A673 (cell line): ENCODE data around the gene TTC28. TPM values are rescaled to one million over a fixed set of nuclear protein-coding genes. Genes with fewer than 3 reads are reported as not detected.

Experiments used
- BruUV-seq: library from RNA; stranded (reverse); fragments of 400-500 nt; replicated peaks from 2 replicates; lab custom pipeline; 2021; lab: Mats Ljungman, UMichigan
- CTCF ChIA-PET: fragments of 300-600 bp; sonication (Branson Sonifier 250); formaldehyde crosslinking; loops from one replicate; lab custom pipeline; 2022; ENCODE audit warnings: antibody characterized with exemption; lab: Charles Lee
- POLR2A ChIA-PET: fragments of 300-600 bp; sonication (Branson Sonifier 250); formaldehyde crosslinking; loops from one replicate; lab custom pipeline; 2022; ENCODE audit warnings: antibody characterized with exemption; ENCODE audit not compliant: low non-redundant PET; lab: Charles Lee
- DNase-seq: peaks from one replicate; pipeline ENCODE4 v3.0.0-alpha.2; 2015; ENCODE audit warnings: low spot score
- H3K27ac ChIP-seq: fragments of 200-600 bp; sonication (generic); 2 replicates; pipeline ENCODE4 v1.5.1; 2016; ENCODE audit warnings: mixed run types, low read depth, mild to moderate bottlenecking, mixed read lengths, antibody characterized with exemption, low read length; ENCODE audit not compliant: poor library complexity, severe bottlenecking
- H3K27me3 ChIP-seq: fragments of 200-600 bp; sonication (generic); replicated peaks from 2 replicates; pipeline ENCODE4 v1.6.1; 2017; ENCODE audit warnings: mixed run types, low read depth, mild to moderate bottlenecking, mixed read lengths, antibody characterized with exemption, low read length; ENCODE audit not compliant: insufficient read depth, poor library complexity
- H3K36me3 ChIP-seq: fragments of 200-600 bp; sonication (generic); 2 replicates; pipeline ENCODE4 v1.6.1; 2016; ENCODE audit warnings: mixed run types, mild to moderate bottlenecking, mixed read lengths, antibody characterized with exemption, low read length; ENCODE audit not compliant: insufficient read depth, poor library complexity, severe bottlenecking
- H3K4me1 ChIP-seq: fragments of 200-600 bp; sonication (generic); 2 replicates; pipeline ENCODE4 v1.6.1; 2017; ENCODE audit warnings: mixed run types, mild to moderate bottlenecking, mixed read lengths, antibody characterized with exemption, low read length; ENCODE audit not compliant: insufficient read depth, poor library complexity, severe bottlenecking
- H3K4me3 ChIP-seq: fragments of 200-600 bp; sonication (generic); 2 replicates; pipeline ENCODE4 v1.5.1; 2016; ENCODE audit warnings: low read depth, mixed run types, mild to moderate bottlenecking, mixed read lengths, low read length; ENCODE audit not compliant: poor library complexity, severe bottlenecking
- H3K9me3 ChIP-seq: fragments of 200-600 bp; sonication (generic); 2 replicates; pipeline ENCODE4 v1.6.1; 2016; ENCODE audit warnings: mixed run types, low read depth, mild to moderate bottlenecking, mixed read lengths, antibody characterized with exemption, low read length; ENCODE audit not compliant: poor library complexity, severe bottlenecking
- CTCF ChIP-seq: fragments of 300-800, 200-600 bp; sonication (generic); conservative IDR thresholded peaks from 2 replicates; pipeline ENCODE4 v1.5.1; 2017; ENCODE audit warnings: low read depth, mild to moderate bottlenecking, antibody characterized with exemption, low read length, moderate library complexity, mixed read lengths
- EZH2 ChIP-seq: fragments of 200-600 bp; sonication (generic); IDR thresholded peaks from 2 replicates; pipeline ENCODE4 v1.6.1; 2017; ENCODE audit warnings: borderline replicate concordance, low read depth, mild to moderate bottlenecking, mixed read lengths, antibody characterized with exemption, low read length; ENCODE audit not compliant: poor library complexity, severe bottlenecking
- intact Hi-C: fragments of 100-400 bp; cut with micrococcal nuclease; formaldehyde crosslinking; loops from one replicate; pipeline ENCODE4 v1.10.0; 2022; ENCODE audit not compliant: unreplicated experiment
- total RNA-seq: library from RNA; stranded (reverse); gene quantifications from 2 replicates; pipeline ENCODE4 v1.2.3, GENCODE V29; 2021

TTC28 gene
- total RNA-seq, 1 experiment from 2014 or later, result 48.7 TPM

GRCh38 chr22:27987557-27987956 is 692.1 kb downstream of the TTC28 start:
- H3K9me3 ChIP-seq, result no peaks in the 10 kb centered on the region
- intact Hi-C loops, result no loop called here
- H3K4me1 ChIP-seq, result no peaks in the 10 kb centered on the region
- no peak overlapping the region for H3K4me3 ChIP-seq
- TF ChIP-seq CTCF (no peak), EZH2 (no peak)
- BruUV-seq, result no TSS peak
- H3K27me3 ChIP-seq, result no peaks in the 10 kb centered on the region
- no peak for DNase-seq
- POLR2A ChIA-PET, result interaction anchor here (0.6 kb wide), 1 partner anchor 391 kb away, joined by 3 read pairs; no protein-coding TSS in a partner anchor
- no peak overlapping the region for H3K27ac ChIP-seq
- H3K36me3 ChIP-seq, result peaks cover under 1% of the 10 kb centered on the region
- CTCF ChIA-PET, result no interaction called here

GRCh38 chr22:27986937-27987336 is 692.7 kb downstream of the TTC28 start:
- intact Hi-C loops, result no loop called here
- Histone ChIP-seq H3K36me3 (peaks cover 4% of the 10 kb centered on the region), H3K27me3 (no peaks in the 10 kb centered on the region), H3K4me1 (no peaks in the 10 kb centered on the region), H3K27ac (no peak overlapping the region), H3K4me3 (no peak overlapping the region), H3K9me3 (no peaks in the 10 kb centered on the region)
- DNase-seq, result no peak
- POLR2A ChIA-PET, result no interaction called here
- CTCF ChIA-PET, result no interaction called here
- BruUV-seq, result no TSS peak
- TF ChIP-seq EZH2 (no peak), CTCF (no peak)

GRCh38 chr22:27986459-27986858 is 693.2 kb downstream of the TTC28 start:
- Histone ChIP-seq H3K36me3 (peaks cover 8% of the 10 kb centered on the region), H3K27ac (no peak overlapping the region), H3K4me3 (no peak overlapping the region), H3K4me1 (no peaks in the 10 kb centered on the region), H3K9me3 (no peaks in the 10 kb centered on the region), H3K27me3 (no peaks in the 10 kb centered on the region)
- DNase-seq, result no peak
- BruUV-seq, result no TSS peak
- TF ChIP-seq EZH2, result no peak
- TF ChIP-seq CTCF, result no peak
- POLR2A ChIA-PET, result no interaction called here
- CTCF ChIA-PET, result no interaction called here
- intact Hi-C loops, result no loop called here
